HepG2 (cell line): ENCODE data around the gene TRPV6.

Experiments
- CEBPZ ChIP-seq: IDR thresholded peaks from 2 replicates; pipeline ENCODE4 v1.6.1; 2012; ENCODE audit warnings: low read length, improper control_type of control experiment
- CTCF ChIP-seq: sonication (generic); formaldehyde crosslinking; IDR thresholded peaks from 2 replicates; pipeline ENCODE4 v1.5.0; 2020; ENCODE audit warnings: mild to moderate bottlenecking, missing genetic modification reagents, moderate library complexity
- EED ChIP-seq: sonication (generic); formaldehyde crosslinking; IDR thresholded peaks from 2 replicates; pipeline ENCODE4 v1.5.0; 2020; ENCODE audit warnings: mild to moderate bottlenecking, missing genetic modification reagents
- HMG20A ChIP-seq: IDR thresholded peaks from 2 replicates; pipeline ENCODE4 v1.6.1; 2016; ENCODE audit warnings: borderline replicate concordance
- MAFG ChIP-seq: sonication (generic); formaldehyde crosslinking; IDR thresholded peaks from 2 replicates; pipeline ENCODE4 v1.5.1; 2020; ENCODE audit warnings: mild to moderate bottlenecking, missing genetic modification reagents
- NCOA5 ChIP-seq: sonication (generic); formaldehyde crosslinking; IDR thresholded peaks from 2 replicates; pipeline ENCODE4 v1.4.0; 2020; ENCODE audit warnings: missing genetic modification reagents
- POLR2AphosphoS5 ChIP-seq: IDR thresholded peaks from 2 replicates; pipeline ENCODE4 v1.6.1; 2012; ENCODE audit warnings: low read depth, low read length
- RXRA ChIP-seq: sonication (generic); formaldehyde crosslinking; IDR thresholded peaks from 2 replicates; pipeline ENCODE4 v1.5.1; 2020; ENCODE audit warnings: missing genetic modification reagents
- ZNF30 ChIP-seq: sonication (generic); formaldehyde crosslinking; IDR thresholded peaks from 2 replicates; pipeline ENCODE4 v1.5.0; 2020; ENCODE audit warnings: mild to moderate bottlenecking, missing genetic modification reagents
- ZNF607 ChIP-seq: sonication (generic); formaldehyde crosslinking; IDR thresholded peaks from 2 replicates; pipeline ENCODE4 v1.5.1; 2020; ENCODE audit warnings: missing genetic modification reagents, mild to moderate bottlenecking, borderline replicate concordance
- ZNF816 ChIP-seq: sonication (generic); formaldehyde crosslinking; IDR thresholded peaks from 2 replicates; pipeline ENCODE4 v1.8.0; 2022; ENCODE audit warnings: missing genetic modification reagents, mild to moderate bottlenecking, borderline replicate concordance
- TF ChIP-seq, protein P1 (sequence below): sonication (generic); formaldehyde crosslinking; IDR thresholded peaks from 2 replicates; pipeline ENCODE4 v1.4.0; 2020; ENCODE audit warnings: mild to moderate bottlenecking, missing genetic modification reagents

DNA sequence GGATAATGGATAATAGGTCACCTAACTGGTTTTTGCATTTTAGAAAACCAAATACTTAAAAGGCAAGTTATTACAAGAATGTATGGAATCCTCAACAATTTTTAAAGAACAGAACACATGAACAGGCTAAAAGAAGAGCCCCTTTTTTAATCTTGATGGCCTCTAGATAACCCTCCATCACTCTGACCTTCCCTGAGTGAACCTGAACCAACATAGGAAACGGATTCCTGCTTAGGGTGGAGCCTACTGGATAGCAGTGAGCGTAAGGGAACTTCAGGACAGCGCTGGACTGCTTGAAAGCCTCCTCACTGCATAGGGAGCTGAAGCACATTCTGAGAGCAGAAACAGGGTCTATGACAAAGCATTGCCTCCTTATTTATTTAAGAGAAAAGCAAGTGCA lies 27.5 kb upstream of the TRPV6 start:
- no peak for TF ChIP-seq RXRA (CRISPR knock-in tag)
- TF ChIP-seq MAFG, result no peak
- no peak for TF ChIP-seq ZNF30 (CRISPR knock-in tag)
- no peak for TF ChIP-seq ZNF816 (CRISPR knock-in tag)
- TF ChIP-seq, protein P1, sequence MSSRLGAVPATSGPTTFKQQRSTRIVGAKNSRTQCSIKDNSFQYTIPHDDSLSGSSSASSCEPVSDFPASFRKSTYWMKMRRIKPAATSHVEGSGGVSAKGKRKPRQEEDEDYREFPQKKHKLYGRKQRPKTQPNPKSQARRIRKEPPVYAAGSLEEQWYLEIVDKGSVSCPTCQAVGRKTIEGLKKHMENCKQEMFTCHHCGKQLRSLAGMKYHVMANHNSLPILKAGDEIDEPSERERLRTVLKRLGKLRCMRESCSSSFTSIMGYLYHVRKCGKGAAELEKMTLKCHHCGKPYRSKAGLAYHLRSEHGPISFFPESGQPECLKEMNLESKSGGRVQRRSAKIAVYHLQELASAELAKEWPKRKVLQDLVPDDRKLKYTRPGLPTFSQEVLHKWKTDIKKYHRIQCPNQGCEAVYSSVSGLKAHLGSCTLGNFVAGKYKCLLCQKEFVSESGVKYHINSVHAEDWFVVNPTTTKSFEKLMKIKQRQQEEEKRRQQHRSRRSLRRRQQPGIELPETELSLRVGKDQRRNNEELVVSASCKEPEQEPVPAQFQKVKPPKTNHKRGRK, result no peak
- no peak for TF ChIP-seq POLR2AphosphoS5
- TF ChIP-seq CEBPZ, result no peak
- no peak for TF ChIP-seq NCOA5 (CRISPR knock-in tag)
- no peak for TF ChIP-seq HMG20A
- no peak for TF ChIP-seq CTCF (CRISPR knock-in tag)
- no peak for TF ChIP-seq EED (CRISPR knock-in tag)
- no peak for TF ChIP-seq ZNF607 (CRISPR knock-in tag)
